Inflammatory macrophage treated with lipopolysaccharide for 1 hour (primary cell): ENCODE measurements around the gene TYK2.
A peak's percentile ranks its signal among the peaks of the same experiment; 100 is the strongest.
"Not testable (repeated sequence)": the region's sequence is repeated elsewhere in the genome, so short reads cannot be mapped to it uniquely, and the experiment has no call there.

Source experiments
- DNase-seq, 2 donors: peaks; one replicate each; pipeline ENCODE4 v3.0.0-alpha.2; 2020 to 2022

The TYK2 gene

DNA sequence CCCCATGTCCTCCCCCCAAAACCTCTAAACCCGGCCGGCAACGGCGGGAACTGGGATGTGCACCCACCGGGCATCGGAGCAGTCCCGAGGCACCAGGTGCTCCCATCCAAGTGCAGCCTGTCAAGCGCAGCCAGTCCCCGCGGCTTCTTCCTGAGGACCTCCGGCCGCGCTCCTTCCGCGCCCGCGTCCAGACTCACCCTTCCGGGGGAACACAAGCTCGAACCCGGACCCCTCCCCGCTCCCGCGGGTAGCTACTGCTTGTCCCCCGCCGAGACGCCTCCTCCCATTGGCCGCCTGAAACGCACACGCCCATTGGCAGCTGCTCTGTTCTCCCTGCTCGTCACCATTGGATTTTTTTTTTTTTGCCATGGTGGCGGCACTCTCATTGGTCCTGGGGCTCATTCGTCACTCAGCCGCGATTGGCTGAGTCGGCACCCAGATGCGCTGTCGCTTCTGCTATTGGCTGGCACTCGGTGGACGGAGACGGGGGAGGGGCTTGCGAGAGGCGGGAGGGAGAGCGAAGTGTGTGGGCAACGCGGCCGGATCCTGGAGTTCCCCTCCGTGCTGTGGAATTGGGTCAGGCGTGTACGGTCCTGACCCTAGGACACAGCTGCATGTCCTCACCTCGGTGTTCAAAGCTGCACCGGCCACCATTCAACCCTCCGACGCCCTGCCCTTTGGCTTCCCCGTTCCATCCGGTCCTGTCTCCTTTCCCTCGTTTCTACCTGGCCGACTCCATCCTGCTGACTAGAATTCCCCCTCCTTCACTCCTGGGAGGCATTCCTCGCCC is at the start of gene TYK2:
TYK2 (minus strand) TSS at position 260 of the 790 bp plus-strand sequence. CDS start 2,166 bp downstream, outside the sequence.
- DNase-seq: peak; percentile 98

DNA sequence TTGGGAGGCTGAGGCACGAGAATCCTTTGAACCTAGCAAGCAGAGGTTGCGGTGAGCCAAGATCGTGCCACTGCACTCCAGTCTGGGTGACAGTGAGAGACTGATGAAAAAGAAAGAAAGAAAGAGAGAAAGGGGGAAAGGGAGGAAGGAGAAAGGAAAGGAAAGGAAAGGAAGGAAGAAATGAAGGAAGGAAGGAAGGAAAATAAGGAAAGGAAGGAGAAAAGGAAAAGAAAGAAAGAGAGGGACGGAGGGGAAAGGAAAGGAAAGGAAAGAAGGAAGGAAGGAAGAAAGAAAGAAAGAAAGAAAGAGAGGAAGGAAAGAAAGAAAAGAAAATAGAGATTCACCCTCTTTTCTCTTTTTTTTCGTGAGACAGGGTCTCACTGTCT is 48.6 kb upstream of the TYK2 start:
- no peak for DNase-seq

DNA sequence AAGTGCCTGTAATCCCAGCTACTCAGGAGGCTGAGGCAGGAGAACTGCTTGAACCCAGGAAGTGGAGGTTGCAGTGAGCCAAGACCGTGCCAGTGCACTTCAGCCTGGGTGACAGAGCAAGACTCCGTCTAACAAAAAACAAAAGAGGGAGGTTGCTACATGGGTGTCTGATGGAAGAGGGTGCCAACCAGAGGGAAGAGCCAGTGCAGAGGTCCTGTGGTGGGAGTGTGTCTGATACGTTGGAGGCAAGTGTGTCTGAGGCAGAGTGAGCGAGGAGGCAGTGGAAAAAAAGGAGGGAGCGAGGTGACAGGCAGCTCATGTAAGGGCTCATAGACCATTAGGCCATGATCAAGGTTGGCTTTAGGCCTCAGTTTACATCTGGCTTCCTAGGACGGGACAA is 46.8 kb upstream of the TYK2 start:
- DNase-seq: no peak

DNA sequence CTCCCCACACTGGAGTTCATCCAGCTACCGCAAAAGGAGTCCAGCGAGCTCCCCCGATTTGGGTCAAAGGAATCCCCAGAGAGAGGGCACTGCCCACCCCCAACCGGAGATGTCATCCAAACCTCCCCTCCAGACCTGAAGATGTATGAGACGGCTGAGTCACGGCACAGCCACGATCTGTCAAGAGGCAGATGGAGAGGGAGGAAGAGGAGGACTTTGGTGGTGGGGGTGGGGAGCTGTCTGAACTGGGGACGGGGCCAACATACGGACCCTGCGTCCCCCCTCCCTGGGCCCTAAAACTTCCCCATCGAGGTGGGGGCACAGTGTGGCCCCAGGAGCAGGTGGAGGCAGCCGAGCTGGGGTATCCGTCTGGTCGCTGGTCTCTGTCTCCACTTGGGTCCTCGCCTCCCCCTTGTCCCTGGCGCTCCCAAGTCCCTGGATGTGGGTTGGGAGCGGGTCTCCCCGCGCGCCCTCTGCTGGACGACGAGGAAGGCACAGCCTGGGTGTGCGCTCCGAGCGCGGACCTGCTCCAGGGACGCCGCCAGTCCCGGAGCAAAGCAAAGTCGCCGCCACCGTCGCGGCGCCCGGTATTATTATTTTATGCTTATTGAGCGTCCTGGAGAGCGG is 43.8 kb upstream of the TYK2 start:
- DNase-seq: peak; percentile 58 to 75

DNA sequence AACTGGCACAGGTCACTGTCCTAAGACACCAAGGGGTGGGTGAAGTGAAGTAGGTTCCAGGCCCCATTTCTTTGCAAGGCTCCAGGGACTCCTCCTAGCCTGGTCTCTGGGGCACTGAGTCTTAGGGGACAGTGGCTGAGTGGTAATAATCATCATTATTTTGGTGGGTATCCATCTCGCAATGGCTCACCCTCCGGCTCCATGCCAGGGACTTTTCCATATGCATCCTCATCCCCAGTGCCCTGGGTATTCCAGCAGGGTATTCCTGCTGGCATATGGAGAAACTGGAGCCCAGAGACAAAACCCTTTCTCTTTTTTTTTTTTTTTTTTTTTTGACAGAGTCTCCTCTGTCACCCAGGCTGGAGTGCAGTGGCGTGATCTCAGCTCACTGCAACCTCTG is 42.5 kb upstream of the TYK2 start:
- DNase-seq: no peak

DNA sequence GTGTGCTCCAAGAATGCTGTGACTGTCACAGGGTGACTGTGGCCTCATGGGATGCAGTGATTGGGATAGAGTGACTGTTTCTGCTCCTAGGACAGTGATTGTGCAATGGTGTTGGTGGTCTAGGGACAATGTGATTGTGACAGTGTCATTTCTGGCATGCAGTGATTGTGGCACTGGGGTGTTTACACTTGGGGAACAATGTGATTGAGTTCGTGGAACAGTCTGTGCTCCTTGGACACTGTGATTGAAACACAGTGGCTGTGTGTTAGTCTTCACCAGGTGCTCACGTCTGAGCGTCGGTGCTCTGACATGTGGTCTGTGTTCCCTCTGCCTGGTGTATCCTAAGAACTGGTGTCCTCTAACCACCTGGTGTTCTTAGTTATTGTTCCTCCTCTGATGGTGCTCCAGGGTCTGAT is 41.7 kb upstream of the TYK2 start:
- DNase-seq: peak; percentile 49 to 86

DNA sequence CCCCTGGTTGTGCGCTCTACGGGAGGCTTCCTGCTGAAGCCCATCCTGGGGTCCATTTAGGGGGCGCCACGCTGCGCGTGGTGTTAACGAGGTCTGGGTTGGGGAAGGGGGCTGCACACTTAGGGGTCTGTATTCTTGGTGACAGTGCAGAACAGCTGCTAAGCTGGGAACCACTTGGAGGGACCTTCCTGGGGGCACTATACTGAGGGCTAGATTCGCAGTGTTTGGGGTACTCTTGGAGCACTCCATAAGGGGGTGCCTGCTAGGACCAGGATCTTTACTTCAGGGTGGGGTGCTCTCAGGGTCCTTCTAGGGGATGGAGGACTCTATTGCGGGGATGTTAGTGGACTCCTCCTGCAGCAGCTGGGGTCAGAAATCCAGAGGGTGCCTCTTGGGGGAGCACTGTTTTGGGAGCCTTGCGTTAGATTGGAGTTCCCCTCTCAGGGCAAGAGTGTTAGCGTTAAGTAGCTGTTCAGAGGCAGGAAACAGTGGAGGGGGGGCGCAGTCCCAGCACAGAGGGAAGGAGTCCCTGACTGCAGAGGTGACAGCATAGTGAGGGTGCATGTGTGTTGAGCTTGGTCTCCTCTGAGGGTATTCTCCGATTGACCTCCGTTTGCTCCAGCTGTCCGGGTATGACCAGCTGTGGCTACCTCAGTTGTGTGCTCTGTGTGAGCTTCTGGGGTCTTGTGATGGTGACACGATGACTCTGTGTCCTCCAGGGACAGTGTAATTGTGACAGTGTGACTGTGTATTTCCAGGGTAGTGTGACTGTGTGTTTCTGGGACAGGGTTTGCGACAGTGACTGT is 41.1 kb upstream of the TYK2 start:
- DNase-seq: peak; percentile 67 to 69

DNA sequence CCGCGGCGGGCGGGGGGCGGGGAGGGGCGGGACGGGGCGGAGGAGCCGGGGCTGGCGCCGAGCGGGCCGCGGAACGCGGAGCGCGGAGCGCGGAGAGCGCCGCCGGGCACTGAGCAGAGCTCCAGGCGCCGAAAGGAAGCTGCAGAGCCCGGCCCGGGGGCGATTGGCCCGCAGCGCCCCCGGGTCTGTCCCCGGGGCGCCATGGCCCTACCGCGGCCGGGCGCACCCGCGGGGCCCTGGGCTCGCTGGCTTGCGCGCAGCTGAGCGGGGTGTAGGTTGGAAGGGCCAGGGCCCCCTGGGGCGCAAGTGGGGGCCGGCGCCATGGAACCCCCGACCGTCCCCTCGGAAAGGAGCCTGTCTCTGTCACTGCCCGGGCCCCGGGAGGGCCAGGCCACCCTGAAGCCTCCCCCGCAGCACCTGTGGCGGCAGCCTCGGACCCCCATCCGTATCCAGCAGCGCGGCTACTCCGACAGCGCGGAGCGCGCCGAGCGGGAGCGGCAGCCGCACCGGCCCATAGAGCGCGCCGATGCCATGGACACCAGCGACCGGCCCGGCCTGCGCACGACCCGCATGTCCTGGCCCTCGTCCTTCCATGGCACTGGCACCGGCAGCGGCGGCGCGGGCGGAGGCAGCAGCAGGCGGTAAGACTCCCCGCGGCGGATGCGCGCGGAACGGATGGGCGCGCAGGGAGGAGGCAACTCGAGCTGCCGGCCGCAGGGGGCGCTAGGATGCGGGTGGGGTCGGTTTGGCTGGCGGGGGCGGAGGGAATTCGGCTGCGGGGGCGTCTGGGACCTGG is 40.3 kb upstream of the TYK2 start, which contains the start of gene PDE4A:
PDE4A (plus strand) TSS at position 95 of the 796 bp plus-strand sequence; CDS start at position 322, 227 bp downstream.
- peak; percentile 58 to 65 for DNase-seq

DNA sequence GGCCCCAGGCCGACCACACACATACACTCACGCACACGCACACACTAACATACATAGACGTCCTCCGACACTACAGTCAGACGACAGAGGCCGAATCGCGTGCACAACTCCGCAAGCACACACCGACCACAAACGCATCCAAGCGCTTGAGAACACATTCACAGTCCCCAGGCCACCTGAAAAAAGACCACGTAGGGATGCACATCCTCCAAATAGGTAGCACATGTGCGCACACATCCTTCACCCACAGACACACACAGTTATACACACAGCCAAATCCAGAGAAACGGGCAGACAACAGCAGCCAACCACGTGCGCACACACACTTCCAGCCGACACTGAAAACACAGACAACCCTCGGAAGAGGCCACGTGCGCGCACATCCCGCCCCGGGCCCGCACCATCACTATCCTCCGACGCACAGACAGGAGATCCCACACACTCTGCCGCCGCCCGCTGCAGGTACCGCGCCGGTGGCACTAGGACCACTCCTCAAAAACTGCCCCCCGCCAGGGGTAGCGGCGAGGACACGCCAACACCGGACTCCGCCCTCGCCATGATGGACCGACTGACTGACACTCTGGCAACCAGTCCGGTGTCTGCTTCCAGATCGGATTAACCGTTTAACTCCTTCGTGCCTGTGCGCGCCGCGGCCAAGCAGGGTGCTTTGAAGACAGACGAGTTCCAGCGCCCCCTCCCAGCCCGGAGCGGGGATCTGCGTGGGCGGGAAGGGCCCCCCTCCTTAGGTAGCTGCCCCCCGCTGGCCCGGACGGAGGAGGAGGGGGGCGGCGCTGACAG is 39.5 kb upstream of the TYK2 start:
- peak; percentile 27 to 59 for DNase-seq

DNA sequence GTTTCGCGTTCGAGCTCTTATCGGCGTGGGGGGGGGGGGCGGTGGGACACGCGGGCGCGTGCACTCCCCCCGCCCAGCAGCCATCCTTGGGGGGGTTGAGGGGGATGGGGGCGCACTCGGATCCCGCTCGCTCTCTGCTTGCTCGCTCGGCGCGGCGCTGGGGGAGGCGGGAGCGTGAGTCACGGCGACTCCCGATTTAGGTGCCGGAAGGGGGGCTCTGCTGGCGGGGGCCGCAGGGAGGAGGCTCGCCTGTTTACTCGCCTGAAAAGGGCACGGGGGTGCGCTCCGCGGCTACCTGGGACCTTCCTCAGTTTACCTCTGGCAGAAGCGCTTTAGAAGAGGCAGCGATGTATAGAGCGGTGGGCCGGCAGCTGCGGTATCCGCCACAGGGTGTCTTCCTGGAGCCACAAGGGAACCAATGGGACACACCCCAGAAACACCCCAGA is 38.9 kb upstream of the TYK2 start:
- DNase-seq: no peak

DNA sequence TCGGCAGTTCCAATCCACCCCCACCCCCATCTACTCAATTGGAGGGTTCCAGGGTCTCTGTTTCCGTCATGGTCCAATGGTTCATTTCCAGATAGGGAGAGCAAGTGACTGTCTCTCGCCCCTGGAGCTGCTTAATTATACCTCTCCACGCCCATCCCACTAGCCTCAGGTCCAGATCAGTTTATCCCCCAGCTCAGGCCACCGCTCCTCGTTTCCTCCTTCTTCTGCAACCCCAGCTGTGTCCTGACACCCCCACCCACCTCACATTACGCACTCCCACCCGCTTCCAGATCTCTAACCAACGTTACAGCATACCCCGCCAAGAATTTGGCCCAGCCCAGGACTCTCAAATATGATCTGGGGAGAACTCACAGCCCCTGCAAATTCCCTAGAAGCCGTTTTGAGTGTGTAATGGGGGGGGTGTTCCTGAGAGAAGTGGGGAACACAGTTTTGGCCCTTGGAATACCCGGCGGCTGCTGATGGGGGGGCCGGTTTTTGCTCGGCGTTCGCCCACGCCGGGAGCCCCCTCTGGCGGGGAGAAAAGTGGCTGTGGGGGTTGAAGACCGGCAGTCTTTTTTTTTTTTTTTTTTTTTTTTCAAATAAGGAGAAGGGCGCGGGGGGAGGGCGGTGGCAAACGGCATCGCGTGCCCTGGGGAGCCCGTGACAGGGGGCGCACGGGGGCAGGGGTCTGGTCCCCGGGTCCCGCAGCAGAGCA is 38.3 kb upstream of the TYK2 start:
- DNase-seq: peak in 1 of 2 donors; percentile 8

DNA sequence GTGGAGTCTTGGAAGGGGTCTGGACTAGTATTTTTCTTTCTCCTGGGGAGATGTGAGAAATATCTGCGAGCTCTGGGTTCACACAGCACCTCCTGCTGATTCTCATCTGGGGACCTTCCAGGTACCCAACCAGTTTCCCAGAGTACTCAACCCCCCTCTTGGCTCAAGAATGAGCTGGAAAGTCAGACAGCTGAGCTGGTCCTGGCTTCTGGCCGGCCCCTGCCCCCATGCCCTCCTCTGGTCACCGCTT is 37.8 kb upstream of the TYK2 start:
- DNase-seq: no peak

DNA sequence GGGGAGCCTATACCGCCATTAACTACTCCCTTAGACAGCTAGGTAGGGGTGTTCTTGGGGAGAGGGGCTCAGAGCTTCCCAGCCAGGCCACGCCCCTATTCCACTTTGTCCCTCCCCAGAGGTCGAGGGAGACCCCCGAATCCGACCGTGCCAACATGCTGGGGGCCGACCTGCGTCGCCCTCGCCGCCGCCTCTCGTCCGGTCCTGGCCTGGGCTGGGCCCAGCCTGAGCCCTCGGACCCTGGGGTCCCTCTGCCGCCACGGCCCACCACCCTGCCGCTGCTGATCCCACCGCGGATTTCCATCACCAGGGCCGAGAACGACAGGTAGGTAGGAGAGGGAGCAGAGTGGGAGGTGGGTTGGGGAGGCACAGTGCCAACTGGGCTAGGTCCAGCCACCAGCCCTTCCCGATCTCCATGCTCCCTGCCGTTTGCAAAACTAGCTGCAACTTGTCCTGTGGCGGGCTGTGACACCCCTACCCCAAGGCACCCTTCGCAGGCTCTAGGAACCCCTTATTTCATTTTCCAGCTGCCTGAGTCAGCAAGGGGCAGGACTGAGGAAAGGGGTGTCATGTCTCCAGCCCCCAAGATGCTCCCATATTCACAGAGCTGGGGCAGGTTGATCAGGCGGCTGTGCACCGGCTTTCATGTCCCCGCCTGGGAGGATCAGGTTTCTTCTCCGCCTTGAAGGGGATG is 37.3 kb upstream of the TYK2 start:
- DNase-seq: no peak

DNA sequence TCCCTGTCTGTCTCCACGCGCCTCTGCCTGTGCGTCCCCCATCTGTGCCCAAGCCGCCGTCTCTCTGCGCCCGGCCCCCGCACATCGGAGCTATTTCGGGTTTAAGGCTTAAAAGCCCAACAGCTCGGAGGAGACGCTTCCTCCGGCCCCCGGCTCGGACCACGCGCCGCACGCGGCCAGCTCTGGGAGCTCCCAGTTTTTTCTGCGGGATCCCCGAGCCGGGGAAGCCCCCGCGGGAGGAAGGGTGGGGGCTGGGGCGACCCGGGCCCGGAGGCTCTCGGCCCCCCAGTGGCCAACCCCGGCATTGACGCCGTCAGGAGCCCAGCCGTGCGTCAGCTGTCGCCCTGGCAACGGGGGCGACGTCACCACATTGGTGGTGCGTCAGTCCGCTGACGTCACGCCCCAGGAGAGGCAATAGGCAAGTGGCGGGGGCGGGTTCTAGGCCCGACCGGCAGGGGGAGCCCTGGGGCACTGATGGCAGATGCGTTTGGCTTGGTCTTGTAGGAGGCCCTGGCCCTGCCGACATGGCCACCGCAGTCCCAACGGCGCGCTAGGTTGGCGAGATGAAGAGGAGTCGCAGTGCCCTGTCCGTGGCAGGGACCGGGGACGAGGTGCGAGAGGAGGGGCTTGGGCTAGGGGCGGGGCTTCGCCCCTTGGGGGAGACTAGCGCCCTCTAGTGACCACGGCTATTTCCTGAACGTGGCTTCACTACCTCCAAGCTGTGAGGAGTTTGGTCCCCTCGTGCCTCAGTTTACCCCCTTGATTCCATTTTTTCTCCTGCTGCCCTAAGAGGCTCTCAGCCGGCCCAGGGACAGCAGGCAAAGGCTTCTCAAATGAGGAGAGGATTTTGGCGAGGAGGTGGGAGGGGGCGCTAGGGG is 36.2 kb upstream of the TYK2 start:
- DNase-seq: peak; percentile 84 to 97

DNA sequence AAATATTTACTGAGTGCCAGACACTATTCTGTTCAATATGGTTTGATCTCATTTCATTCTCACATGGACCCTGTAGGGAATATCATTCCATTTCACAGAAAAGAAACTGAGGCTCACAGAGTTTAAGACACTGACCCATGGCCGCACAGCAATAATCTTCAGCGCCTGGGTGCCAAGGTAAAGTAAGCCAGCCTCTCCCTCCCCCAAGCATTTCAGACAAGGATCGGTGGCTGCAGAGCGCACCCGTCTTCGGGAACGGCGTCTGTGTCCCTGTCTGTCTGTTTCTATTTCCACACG is 35.7 kb upstream of the TYK2 start:
- DNase-seq: no peak

DNA sequence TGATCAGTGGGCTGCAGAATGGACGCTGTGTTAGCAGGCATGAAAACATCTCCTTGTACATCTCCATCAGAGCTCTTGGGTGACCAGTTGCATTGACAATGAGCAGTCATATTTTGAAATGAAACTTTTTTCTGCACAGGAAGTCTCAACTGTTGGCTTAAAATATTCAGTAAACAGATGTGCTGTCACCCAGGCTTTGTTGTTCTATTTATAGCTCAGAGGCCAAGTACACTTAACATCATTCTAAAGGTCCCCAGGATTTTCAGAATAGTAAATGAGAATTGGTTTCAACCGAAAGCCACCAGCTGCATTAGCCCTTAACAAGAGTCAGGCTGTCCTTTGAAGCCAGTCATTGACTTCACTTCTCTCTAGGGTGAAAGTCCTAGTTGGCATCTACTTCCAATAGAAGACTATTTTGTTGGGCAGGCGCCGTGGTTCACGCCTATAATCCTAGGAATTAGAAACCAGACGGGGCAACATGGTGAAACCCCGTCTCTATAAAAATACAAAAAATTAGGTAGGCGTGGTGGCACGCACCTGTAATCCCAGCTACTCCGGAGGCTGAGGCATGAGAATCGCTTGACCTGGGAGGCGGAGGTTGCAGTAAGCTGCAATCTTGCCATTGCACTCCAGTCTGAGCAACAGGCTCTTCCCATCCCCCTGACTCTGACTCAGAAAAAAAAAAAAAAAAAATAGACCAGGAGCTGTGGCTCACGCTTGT is 32.0 kb upstream of the TYK2 start:
- no peak for DNase-seq

DNA sequence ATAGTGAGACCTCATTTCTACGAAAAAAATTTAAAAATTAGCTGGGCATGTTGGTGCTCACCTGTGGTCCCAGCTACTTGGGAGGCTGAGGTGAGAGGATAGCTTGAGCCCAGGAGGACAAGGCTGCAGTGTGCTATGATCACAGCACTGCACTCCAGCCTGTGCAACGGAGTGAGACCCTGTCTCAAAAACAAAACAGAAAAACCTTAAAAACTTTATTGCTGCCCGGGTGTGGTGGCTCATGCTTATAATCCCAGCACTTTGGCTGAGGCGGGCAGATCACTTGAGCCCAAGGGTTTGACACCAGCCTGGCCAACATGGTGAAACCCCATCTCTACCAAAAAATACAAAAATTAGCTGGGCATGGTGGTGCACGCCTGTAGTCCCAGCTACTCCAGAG is 30.9 kb upstream of the TYK2 start:
- DNase-seq: not testable (repeated sequence)

DNA sequence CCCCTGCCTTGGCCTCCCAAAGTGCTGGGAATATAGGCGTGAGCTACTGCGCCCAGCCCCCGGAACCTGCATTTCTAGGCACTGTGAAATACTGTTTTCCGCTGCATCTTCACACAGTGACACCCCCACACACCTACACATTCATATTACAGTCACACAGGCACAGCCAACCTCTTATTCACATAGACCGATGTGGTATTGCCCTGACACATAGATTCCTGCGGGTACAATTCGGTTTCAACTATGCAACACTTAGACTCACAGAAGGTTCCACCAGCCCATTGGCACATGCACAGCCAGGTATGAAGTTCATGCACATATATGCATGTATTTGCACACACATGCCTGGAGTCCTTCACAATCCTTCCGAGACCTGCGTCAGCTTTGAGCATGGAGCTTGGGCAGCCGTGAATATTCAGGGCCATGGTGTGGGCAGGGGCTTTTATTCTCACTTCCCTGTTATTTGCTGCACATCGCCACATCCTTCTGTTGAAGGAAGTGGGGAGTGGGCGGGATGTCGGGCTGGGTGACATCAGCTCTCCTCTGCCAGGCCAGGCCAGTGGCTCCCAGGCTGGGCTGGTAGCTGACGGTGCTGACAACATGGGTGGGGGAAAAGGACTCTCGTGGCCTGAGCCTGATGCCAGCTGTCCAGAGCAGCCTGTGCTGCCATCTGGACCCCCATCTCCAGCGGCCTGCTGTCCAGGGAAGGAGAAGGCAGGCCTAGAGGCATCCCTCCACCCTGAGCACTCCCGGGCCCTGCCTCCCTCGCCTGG is 28.3 kb upstream of the TYK2 start:
- DNase-seq: peak; percentile 95 to 99
